Uterus (tissue), 4 donors: ENCODE results near the gene FTH1. TPM values are rescaled to one million over a fixed set of nuclear protein-coding genes. Genes with fewer than 3 reads are reported as not detected.
A peak's percentile ranks its signal among the peaks of the same experiment; 100 is the strongest.

ENCODE experiments used
- DNase-seq, 2 donors: peaks; one replicate each; pipeline ENCODE4 v3.0.0-alpha.2; 2019 to 2020
- H3K27ac ChIP-seq, 2 donors: fragments of 200-600 bp; sonication (generic); 1 replicate in 1 of 2; 2 replicates in 1 of 2; pipeline ENCODE4 v1.5.1; 2016 to 2018
- H3K27me3 ChIP-seq, 2 donors: fragments of 200-600 bp; sonication (generic); one replicate each; pipeline ENCODE4 v1.5.1; 2018 to 2019; ENCODE audit warnings: control low read depth in 1 of 2
- H3K36me3 ChIP-seq, 2 donors: fragments of 200-600 bp; sonication (generic); one replicate each; pipeline ENCODE4 v1.5.1; 2019; ENCODE audit warnings: control low read depth in 1 of 2
- H3K4me1 ChIP-seq, 2 donors: fragments of 200-600 bp; sonication (generic); one replicate each; pipeline ENCODE4 v1.5.1; 2018 to 2019; ENCODE audit warnings: control low read depth in 1 of 2
- H3K4me3 ChIP-seq, 2 donors: fragments of 200-600 bp; sonication (generic); 1 replicate in 1 of 2; 2 replicates in 1 of 2; pipeline ENCODE4 v1.5.1; 2018 to 2019; ENCODE audit warnings: mild to moderate bottlenecking in 1 of 2
- H3K9me3 ChIP-seq, 2 donors: fragments of 200-600 bp; sonication (generic); one replicate each; pipeline ENCODE4 v1.5.1; 2019; ENCODE audit warnings: control low read depth in 1 of 2
- CTCF ChIP-seq, 4 experiments: fragments of 200-600 bp in 2 of 4; fragments of 450-650 bp in 2 of 4; sonication (generic) in 2 of 4; IDR thresholded peaks; one replicate each; pipeline ENCODE4 v1.5.1; 2016 to 2019; ENCODE audit warnings: antibody characterized with exemption in 4 of 4, mild to moderate bottlenecking in 2 of 4, moderate library complexity in 1 of 4
- POLR2A ChIP-seq, 2 donors: fragments of 450-650 bp; IDR thresholded peaks; one replicate each; pipeline ENCODE4 v1.6.1; 2016; ENCODE audit warnings: antibody characterized with exemption in 2 of 2, mild to moderate bottlenecking in 1 of 2, moderate library complexity in 1 of 2
- intact Hi-C: fragments of 100-400 bp; cut with DNase I; formaldehyde crosslinking; loops from one replicate; pipeline ENCODE4 v1.15.1; 2023; ENCODE audit warnings: low total_unique reads
- total RNA-seq, 4 donors: library from RNA; depleted of rRNA in 3 of 4; stranded (reverse); fragments of >200 nt in 3 of 4; gene quantifications; one replicate each; pipeline versions ENCODE4 v1.1.0 to v1.2.4, GENCODE V29; 2014 to 2023
- donor health status: DM: yes; HTN: yes; CAD: no.

The FTH1 gene
- total RNA-seq, 4 donors from 2014 or later: 402 to 1,927 (median 1,615) TPM

GRCh38 chr11:61921446-61921845, 46.0 kb downstream of the FTH1 start:
- intact Hi-C loops: no loop called here
- Histone ChIP-seq H3K4me3 (no peak overlapping the region), H3K27ac (peak overlapping the region; percentile 90 to 95), H3K27me3 (no peaks in the 10 kb centered on the region), H3K36me3 (no peaks in the 10 kb centered on the region), H3K4me1 (peaks cover 13 to 28% of the 10 kb centered on the region in 2 donors), H3K9me3 (no peaks in the 10 kb centered on the region)
- TF ChIP-seq POLR2A (IDR thresholded peaks at IDR 0.05): no peak
- no peak for TF ChIP-seq CTCF (IDR thresholded peaks at IDR 0.05)
- DNase-seq: peak in 1 of 2 donors; percentile 14

GRCh38 chr11:61919705-61920631, 47.5 kb downstream of the FTH1 start:
- Histone ChIP-seq H3K27ac (peak overlapping the region; percentile 90 to 94), H3K36me3 (no peaks in the 10 kb centered on the region), H3K4me3 (no peak overlapping the region), H3K27me3 (no peaks in the 10 kb centered on the region), H3K4me1 (peaks cover 13 to 28% of the 10 kb centered on the region in 2 donors), H3K9me3 (no peaks in the 10 kb centered on the region)
- TF ChIP-seq CTCF (IDR thresholded peaks at IDR 0.05) (no peak), POLR2A (IDR thresholded peaks at IDR 0.05) (no peak)
- intact Hi-C loops: no loop called here
- no peak for DNase-seq

- intact Hi-C loops: no loop called here
- H3K36me3 ChIP-seq: no peaks in the 10 kb centered on the region
- H3K9me3 ChIP-seq: no peaks in the 10 kb centered on the region
- no peaks in the 10 kb centered on the region for H3K27me3 ChIP-seq
- no peak for TF ChIP-seq POLR2A (IDR thresholded peaks at IDR 0.05)
- TF ChIP-seq CTCF (IDR thresholded peaks at IDR 0.05): no peak
- no peak overlapping the region for H3K4me3 ChIP-seq
- DNase-seq: peak; percentile 62 to 67
- peaks cover 13 to 24% of the 10 kb centered on the region in 2 donors for H3K4me1 ChIP-seq
- peak overlapping the region; percentile 90 to 94 for H3K27ac ChIP-seq
Measured at GRCh38 chr11:61918938-61919704, 48.3 kb downstream of the FTH1 start.

- no peaks in the 10 kb centered on the region for H3K36me3 ChIP-seq
- peak overlapping the region; percentile 90 to 94 for H3K27ac ChIP-seq
- no peaks in the 10 kb centered on the region for H3K27me3 ChIP-seq
- no peaks in the 10 kb centered on the region for H3K9me3 ChIP-seq
- TF ChIP-seq CTCF (IDR thresholded peaks at IDR 0.05): no peak
- TF ChIP-seq POLR2A (IDR thresholded peaks at IDR 0.05): no peak
- no peak for DNase-seq
- peaks cover 6 to 19% of the 10 kb centered on the region in 2 donors for H3K4me1 ChIP-seq
- intact Hi-C loops: no loop called here
- H3K4me3 ChIP-seq: peak overlapping the region; percentile 47 to 80
Measured at GRCh38 chr11:61918251-61918937, 49.0 kb downstream of the FTH1 start.
